SU-DHL-6 (cell line): Measurements from ENCODE around the gene CTNNA2.

Experiments
- H2AFZ ChIP-seq: fragments of 200-600 bp; sonication (generic); 2 replicates; pipeline ENCODE4 v1.6.1; 2014; ENCODE audit warnings: low read depth, mild to moderate bottlenecking, moderate library complexity, mixed read lengths, antibody characterized with exemption, low read length; ENCODE audit not compliant: severe bottlenecking
- H3F3A ChIP-seq: fragments of 200-600 bp; shearing (Covaris generic); 2 replicates; pipeline ENCODE4 v1.6.0; 2016; ENCODE audit warnings: antibody characterized with exemption, mild to moderate bottlenecking; ENCODE audit not compliant: insufficient read depth
- H3K27ac ChIP-seq: fragments of 200-600 bp; sonication (generic); 2 replicates; pipeline ENCODE4 v1.5.1; 2016; ENCODE audit warnings: low read depth, mild to moderate bottlenecking, low read length, moderate library complexity, mixed read lengths
- H3K27me3 ChIP-seq: fragments of 200-600 bp; sonication (generic), shearing (Covaris generic); 2 replicates; pipeline ENCODE4 v1.6.0; 2014; ENCODE audit warnings: mild to moderate bottlenecking, low read length
- H3K36me3 ChIP-seq: fragments of 200-600 bp; sonication (generic); 2 replicates; pipeline ENCODE4 v1.6.1; 2014; ENCODE audit warnings: mild to moderate bottlenecking, low read length, mixed read lengths
- H3K4me2 ChIP-seq: fragments of 300-600, 200-600 bp; shearing (Covaris generic), sonication (generic); 2 replicates; pipeline ENCODE4 v1.6.0; 2014; ENCODE audit warnings: low read length, low read depth, mild to moderate bottlenecking; ENCODE audit not compliant: poor library complexity, severe bottlenecking
- H3K4me3 ChIP-seq: fragments of 200-600 bp; sonication (generic); 2 replicates; pipeline ENCODE4 v1.5.1; 2014; ENCODE audit warnings: antibody characterized with exemption, low read length, mild to moderate bottlenecking, mixed read lengths; ENCODE audit not compliant: insufficient read depth, poor library complexity, severe bottlenecking
- H3K79me2 ChIP-seq: fragments of 200-600 bp; sonication (generic); 2 replicates; pipeline ENCODE4 v1.6.1; 2014; ENCODE audit warnings: mild to moderate bottlenecking, low read length, moderate library complexity; ENCODE audit not compliant: insufficient read depth
- H3K9ac ChIP-seq: fragments of 200-600 bp; sonication (generic); 2 replicates; pipeline ENCODE4 v1.7.0; 2014; ENCODE audit warnings: mild to moderate bottlenecking, low read length
- H3K9me2 ChIP-seq: fragments of 200-600 bp; sonication (generic); replicated peaks from 2 replicates; pipeline ENCODE4 v1.6.1; 2014; ENCODE audit warnings: low read length; ENCODE audit not compliant: insufficient read depth
- H3K9me3 ChIP-seq: fragments of 200-600 bp; sonication (generic); 2 replicates; pipeline ENCODE4 v1.6.1; 2014; ENCODE audit warnings: low read length, mixed read lengths; ENCODE audit not compliant: insufficient read depth
- H4K20me1 ChIP-seq: fragments of 200-600 bp; sonication (generic); 2 replicates; pipeline ENCODE4 v1.6.1; 2014; ENCODE audit warnings: low read depth, mild to moderate bottlenecking, antibody characterized with exemption, low read length, moderate library complexity, mixed read lengths
- CTCF ChIP-seq: fragments of 200-600 bp; sonication (generic); IDR thresholded peaks from one replicate; pipeline ENCODE4 v1.5.1; 2017; ENCODE audit warnings: antibody characterized with exemption, mild to moderate bottlenecking, low read length, moderate library complexity; ENCODE audit not compliant: insufficient read depth, poor library complexity, severe bottlenecking
- EZH2phosphoT487 ChIP-seq: fragments of 200-600 bp; sonication (generic), shearing (Covaris generic); conservative IDR thresholded peaks from 2 replicates; pipeline ENCODE4 v1.6.1; 2018; ENCODE audit warnings: mild to moderate bottlenecking, antibody characterized with exemption, low read length, moderate library complexity, mixed read lengths

The CTNNA2 gene

GRCh38 chr2:79820281-79820680, 307.4 kb downstream of the CTNNA2 start:
- H3K9me3 ChIP-seq: no peaks in the 10 kb centered on the region
- no peaks in the 10 kb centered on the region for H4K20me1 ChIP-seq
- H3K4me3 ChIP-seq: no peak overlapping the region
- H3K4me2 ChIP-seq: no peak overlapping the region
- H3F3A ChIP-seq: no peaks in the 10 kb centered on the region
- H2AFZ ChIP-seq: no peak overlapping the region
- H3K27me3 ChIP-seq: no peaks in the 10 kb centered on the region
- no peaks in the 10 kb centered on the region for H3K79me2 ChIP-seq
- H3K9ac ChIP-seq: no peak overlapping the region
- no peak overlapping the region for H3K27ac ChIP-seq
- no peaks in the 10 kb centered on the region for H3K36me3 ChIP-seq
- no peak for TF ChIP-seq CTCF
- no peak for TF ChIP-seq EZH2phosphoT487
- H3K9me2 ChIP-seq: no peaks in the 10 kb centered on the region

- Histone ChIP-seq H3K9ac (no peak overlapping the region), H3K36me3 (no peaks in the 10 kb centered on the region), H2AFZ (no peak overlapping the region), H3K9me3 (no peaks in the 10 kb centered on the region), H3F3A (no peaks in the 10 kb centered on the region), H3K79me2 (no peaks in the 10 kb centered on the region), H3K27me3 (no peaks in the 10 kb centered on the region), H4K20me1 (no peaks in the 10 kb centered on the region), H3K4me2 (no peak overlapping the region), H3K9me2 (no peaks in the 10 kb centered on the region), H3K27ac (no peak overlapping the region), H3K4me3 (no peak overlapping the region)
- no peak for TF ChIP-seq CTCF
- TF ChIP-seq EZH2phosphoT487: no peak
Measured at GRCh38 chr2:79822136-79822535, 309.3 kb downstream of the CTNNA2 start.

GRCh38 chr2:79824086-79824786, 311.4 kb downstream of the CTNNA2 start:
- Histone ChIP-seq H2AFZ (no peak overlapping the region), H3K79me2 (no peaks in the 10 kb centered on the region), H3K9me2 (no peaks in the 10 kb centered on the region), H3K36me3 (no peaks in the 10 kb centered on the region), H3K4me2 (no peak overlapping the region), H4K20me1 (no peaks in the 10 kb centered on the region), H3K9me3 (no peaks in the 10 kb centered on the region), H3K9ac (no peak overlapping the region), H3K27ac (no peak overlapping the region), H3K4me3 (no peak overlapping the region), H3F3A (no peaks in the 10 kb centered on the region), H3K27me3 (no peaks in the 10 kb centered on the region)
- TF ChIP-seq EZH2phosphoT487 (no peak), CTCF (no peak)
